GM19193 (cell line): ENCODE results near the gene SHROOM3.

ENCODE experiments used
- POLR2A ChIP-seq: IDR thresholded peaks from 4 replicates; pipeline ENCODE4 v1.6.1; 2011; ENCODE audit not compliant: insufficient read depth, insufficient read length; ENCODE audit errors: extremely low read depth

Gene SHROOM3

DNA sequence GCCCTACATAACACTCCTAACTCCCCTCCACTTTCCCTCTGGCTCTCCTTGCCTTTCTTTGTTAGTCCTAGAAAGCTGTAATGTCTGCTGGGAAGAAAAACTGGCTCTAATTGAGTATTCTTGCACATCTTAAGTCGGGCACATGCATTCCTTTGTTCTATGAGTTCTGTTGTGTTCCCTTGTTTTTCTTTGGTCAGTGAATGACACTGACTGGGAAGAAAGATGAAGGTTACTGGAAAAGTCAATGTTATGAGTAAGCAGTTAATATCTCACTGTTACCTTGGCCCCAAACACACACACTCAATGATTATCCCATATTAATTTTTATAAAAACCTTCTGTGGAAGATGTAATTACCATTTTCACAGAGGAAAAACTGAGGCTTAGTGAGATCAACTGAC is 247.0 kb downstream of the SHROOM3 start:
- TF ChIP-seq POLR2A: no peak

DNA sequence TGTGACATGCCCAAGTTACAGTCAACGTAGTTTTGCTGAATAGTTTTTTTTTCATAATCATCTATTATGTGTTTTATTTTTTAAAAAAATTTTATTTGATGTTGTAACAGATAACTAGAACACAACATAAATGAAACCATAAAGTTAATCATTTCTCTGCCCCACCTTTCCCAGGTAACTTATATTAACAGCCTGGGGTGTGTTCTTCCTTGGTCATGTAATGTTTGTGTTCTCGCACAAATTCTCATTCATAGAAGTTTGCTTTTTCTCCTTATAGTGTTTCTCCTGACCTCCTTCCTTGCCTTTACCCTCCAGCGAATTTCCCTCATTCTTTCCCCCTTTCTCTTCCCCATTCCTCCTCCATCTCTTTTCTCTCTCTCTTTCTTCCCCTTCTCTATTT is 248.1 kb downstream of the SHROOM3 start:
- TF ChIP-seq POLR2A: no peak

DNA sequence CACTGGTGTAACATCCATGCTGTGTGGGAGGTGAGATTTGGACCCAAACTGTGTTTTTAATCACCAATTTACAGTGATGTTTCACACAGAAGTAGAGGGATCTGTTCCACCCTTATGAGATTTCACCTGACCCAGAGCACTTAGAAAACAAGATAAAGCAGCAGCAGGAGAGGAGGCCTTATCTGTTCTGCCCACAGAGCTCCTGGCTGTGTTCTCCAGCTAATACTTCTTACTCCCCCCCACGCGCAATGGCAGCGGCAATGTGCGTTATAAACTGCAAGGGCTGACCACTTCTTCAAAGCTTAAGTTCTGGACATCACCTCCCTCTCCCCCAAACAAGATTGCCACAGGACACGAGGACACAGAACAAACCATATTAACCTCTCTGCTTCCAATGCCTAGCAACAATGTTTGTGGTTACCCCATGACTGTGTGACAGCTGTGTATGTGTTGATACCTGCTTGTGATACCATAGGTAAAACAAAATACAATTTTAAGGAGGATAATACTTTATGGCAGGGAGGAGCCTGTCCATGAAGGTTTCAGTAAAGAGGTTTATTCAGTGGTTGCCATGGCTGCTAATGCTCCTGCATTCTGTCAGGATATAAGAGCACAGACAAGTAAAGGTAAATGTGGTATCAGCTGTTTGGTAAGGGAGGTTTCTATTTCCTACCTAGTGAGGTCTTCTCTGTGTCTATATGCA is 252.9 kb downstream of the SHROOM3 start:
- no peak for TF ChIP-seq POLR2A

DNA sequence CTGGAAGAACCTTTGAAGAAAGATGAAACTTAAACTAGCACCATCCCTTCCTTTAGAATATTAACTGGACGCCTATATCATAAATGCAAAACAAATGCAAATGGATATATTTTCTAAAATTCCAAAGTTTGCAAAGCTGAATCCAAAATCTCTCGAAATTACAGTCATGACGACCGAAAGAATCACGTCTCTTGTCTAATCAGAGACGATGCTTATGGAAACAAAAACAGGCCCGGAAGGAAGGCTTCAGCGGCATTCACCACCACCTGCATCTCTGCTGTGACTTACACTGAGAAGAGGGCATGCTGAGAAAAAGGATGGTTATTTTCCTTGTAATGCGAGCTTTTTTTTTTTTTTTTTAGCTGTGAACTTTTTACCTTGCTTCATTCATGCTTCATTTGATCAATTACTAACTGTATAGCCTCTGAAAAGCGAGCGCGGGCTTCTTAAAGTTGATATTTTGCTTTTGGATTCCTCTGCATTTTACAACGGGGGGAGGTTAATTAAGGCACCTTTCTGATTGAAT is 253.7 kb downstream of the SHROOM3 start:
- no peak for TF ChIP-seq POLR2A

DNA sequence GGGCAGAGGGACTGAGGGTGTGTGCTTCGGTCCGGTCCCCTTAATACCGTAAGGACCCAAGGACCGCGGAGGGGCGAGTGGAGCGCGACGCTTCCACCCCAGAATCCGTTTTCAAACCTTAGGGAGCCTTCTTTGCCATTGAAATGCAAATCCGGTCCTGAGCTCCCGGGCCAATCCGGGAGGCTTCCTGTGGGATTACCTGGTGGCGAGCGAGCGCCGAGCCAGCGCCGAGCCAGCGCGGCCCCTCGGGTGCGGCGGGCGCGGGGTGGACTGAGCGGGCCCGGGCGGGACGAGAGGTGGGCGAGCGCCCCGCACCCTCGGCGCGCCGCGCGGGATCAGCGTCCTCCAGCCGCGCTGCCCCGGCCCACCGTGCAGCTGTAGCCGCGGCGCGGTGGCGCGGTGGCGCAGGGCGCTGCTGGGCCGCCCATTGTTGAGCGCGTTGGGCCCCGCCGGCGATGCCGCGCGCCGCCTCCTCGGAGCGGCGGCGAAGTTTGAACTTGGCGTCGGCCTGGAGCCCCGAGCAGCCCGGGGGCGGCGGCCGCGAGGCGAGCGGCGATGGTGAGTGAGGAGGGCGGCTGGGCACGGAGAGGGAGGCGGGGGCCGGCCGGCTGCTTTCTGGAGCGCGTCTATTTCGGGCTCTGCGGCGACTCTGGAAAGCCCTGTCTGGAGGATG is 254.3 kb downstream of the SHROOM3 start:
- TF ChIP-seq POLR2A: no peak

DNA sequence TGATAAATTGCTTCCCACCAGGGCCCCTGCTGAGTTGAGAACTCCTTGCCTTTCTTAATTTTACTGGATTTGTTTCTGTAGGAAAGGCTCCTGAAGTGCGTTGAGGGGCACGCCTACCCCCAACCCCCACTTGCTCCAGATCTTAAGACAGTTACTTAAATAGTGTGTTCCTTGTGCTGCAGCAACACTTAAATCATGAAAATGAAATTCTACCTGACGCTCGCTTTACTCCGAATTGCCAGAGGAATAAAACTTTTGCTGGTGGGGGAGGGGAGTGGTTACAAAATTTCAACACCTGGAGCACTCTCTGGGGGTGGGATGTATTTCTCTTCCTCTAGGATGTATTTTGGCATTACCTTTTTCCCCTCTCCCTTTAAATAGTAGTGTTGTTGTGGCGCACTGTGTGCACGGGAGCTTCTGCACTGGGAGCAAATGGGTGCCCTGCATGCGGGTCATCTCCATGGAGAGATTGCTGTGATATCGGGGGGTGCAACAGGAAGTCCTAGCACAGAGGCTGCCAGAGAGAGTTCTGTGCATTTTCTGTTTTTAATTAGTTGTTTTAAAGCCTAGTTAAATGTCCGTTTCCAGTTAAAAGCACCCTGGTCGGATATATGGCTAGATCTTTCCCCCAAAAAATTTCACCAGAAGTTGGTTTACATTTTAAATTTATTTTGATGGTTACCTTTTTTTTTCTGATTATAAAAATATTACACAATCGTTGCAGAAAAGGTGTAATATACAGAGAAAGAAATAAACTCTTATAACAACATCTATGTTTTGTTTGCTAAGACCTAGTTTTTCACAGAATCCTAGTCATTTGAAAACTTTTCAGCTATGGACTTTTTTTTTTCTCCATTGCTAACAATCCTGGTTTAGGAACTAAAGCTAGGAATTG is 255.2 kb downstream of the SHROOM3 start:
- no peak for TF ChIP-seq POLR2A

DNA sequence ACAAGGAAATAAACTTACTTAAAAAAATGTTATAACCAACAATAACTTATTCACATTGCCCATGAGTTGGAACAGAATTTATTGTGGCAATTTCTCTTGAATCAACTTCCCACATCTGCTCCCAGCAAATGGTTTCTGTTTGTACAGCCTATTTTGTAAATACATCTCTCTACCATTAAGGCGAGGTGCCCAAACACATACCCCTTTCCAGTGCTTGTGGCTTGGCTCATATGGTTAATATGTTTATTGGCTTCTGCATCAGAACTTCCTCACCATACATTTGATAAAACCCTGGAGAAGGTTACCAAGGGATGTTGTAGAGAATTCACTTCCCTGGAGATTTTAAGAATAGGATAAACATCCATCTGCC is 255.9 kb downstream of the SHROOM3 start:
- TF ChIP-seq POLR2A: no peak

DNA sequence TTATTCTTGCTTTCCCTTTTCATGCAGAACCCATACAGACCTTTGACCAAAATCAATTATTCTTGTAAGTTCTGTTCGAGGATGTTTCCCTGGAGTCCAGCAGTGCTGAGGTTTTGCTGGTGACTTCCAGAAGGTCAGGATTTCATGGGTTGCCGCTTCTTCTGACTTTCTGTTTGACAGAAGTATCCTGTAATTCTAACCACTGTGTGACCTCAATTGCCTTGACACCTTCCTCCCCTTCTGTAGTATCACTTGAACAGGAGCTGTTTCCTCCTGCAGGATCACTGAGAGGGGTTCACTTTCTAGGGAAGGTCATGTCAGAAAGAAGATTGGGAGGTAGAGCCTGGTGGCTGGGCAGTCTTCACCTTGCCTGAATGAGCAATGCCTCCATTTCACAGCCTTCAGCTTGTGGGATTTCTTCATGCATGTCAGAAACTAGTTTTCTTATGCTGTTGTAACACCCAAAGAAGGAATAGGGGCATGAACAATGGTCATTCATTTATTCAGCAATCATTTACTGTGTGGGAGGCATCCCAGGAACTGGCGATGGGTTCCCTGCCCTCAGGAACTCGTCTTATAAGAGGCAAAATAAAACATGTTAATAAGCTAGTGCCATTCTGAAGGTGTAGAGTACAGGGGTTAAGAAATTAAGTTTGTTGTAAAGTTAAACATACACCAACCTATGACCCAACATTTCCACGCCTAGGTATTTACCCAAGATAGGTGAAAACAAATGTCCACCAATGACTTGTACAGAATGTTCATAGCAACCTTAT is 257.0 kb downstream of the SHROOM3 start:
- no peak for TF ChIP-seq POLR2A

DNA sequence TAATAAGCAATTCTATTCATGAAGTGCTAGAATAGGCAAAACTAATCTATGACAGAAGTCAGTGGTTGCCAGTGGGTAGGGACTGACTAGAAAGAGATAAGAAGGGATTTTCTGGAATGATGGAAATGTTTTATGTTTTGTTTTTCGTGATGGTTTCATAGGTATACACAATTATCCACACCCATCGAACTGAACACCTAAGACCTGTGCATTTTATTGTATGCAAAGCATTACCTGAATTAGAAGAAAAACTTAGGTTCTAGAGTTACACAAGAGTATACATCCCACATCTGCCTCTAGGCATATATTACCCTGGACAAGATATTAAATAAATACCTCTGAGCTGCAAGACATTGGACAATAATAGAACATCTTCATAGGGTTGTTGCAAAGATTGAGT is 257.7 kb downstream of the SHROOM3 start:
- TF ChIP-seq POLR2A: no peak

DNA sequence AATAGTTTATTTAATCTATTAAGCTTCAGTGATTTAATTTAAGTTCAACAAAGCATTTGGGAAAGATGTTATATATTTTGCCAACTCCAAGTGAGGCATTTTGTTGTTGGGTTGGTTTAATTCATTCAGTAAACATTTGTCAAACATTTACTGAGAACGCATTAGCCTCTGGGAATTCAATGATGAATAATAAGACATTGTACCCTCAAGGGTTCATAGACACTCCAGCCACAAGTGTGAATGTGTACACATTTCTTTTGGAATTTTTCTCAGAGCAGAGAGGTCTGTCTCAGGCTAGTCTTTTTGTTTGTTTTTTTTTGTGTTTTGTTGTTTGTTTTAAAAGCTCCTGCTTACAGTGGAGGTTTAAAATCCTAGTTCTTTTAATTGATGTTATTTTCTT is 259.0 kb downstream of the SHROOM3 start:
- no peak for TF ChIP-seq POLR2A

DNA sequence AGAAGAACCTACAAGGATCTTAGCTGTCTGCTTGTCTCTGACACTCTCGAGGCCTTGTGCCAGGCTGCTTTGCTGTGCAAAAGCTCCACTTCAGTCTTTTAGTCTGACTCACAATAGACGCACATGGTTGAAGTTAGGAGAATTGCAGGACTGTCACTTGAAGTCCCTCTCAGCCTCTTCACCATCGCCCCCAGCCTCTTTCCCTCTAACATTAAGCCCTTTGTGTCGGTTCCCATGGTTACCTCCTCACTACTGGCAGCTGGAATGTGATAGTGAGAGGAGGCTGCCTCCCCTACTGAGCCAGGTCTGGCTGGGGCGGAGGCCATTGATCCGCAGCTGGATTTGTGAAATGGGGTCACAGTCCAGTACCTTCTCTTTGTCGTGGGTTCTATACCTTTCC is 261.1 kb downstream of the SHROOM3 start:
- TF ChIP-seq POLR2A: no peak

DNA sequence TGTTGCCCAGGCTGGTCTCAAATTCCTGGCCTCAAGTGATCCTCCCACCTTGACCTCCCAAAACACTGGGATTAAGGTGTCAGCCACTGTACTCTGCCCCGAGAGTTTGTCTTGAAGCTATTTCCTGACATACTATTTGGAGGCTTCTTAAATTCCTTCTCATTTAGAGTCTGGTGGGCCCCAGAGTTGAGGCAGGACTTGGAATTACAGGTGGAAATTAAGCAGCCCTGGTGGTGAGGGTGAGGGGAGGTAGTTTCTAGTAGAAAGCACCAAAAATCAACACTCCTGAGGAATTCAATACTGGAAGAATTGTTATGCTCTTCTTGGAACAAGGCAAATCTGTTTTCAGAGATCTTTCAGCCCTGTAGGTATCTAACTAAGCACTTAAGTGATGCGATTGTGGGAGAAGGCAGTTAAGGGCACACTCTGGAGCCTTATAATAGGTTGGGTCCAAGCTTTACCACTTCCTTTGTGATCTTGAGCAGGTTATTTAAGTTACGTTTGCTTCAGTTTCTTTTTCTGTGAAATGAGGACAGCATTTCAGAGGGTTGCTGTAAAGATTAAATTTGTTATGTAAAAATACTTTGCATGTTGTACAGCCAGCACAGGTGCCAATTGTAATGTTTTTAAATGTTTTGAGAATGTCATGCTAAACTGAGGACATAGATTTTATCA is 262.2 kb downstream of the SHROOM3 start:
- no peak for TF ChIP-seq POLR2A

DNA sequence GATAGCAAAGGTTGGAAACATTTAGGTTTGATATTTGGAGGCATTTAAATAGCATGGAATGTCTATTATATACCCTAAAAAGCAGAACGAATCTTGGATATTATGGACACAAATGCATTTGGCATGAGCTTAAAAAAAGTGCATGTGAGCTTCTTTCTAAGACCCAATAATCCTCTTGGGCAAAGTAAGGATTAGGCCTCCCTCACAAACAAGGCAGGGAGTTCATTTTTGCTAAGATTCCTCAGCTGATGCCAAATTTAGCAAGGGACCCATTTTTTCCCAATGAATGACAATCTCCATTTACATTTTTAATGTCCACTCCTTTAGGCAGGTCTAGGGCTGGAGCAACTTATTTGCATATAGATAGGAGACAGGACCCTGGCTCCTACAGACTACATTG is 263.1 kb downstream of the SHROOM3 start:
- no peak for TF ChIP-seq POLR2A

DNA sequence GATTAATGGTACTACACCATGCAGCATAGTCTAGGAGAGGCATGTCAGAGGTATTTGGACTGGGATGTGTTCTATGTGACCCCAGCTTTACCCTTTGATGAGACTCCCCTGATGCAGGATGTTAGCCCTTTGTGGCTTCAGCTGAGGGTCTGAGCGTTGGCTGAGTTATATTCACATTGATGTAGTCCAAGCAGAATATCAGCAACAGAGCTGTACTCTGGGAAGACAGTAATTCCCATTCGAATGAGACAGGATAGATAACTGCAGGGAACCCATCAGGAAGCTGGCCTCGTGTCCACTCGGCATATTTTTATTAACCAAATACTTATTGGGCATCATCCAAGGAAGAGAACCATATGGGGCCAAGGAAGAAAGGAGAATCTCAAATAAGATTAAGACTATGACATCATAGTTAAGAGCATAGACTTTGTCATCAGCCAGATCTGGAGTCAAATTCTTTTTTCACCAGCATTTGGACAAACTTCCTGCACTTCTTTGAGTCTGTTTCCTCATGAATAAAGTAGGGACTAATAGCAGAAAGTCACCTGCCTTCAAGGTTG is 264.8 kb downstream of the SHROOM3 start:
- no peak for TF ChIP-seq POLR2A
